ENCODE measurements around the gene CGRRF1. TPM values are rescaled to one million over a fixed set of nuclear protein-coding genes. Genes with fewer than 3 reads are reported as not detected.

The CGRRF1 gene
- polyA plus RNA-seq, 10 donors: 13.4 to 19.4 (median 17.3) TPM

GRCh38 chr14:54570631-54571415 is 61.1 kb downstream of the CGRRF1 start:
- DNase-seq: peak in 1 of 3 donors; percentile 60

- DNase-seq: no peak
These were observed 62.6 kb downstream of the CGRRF1 start for GRCh38 chr14:54572316-54572715.

DNA sequence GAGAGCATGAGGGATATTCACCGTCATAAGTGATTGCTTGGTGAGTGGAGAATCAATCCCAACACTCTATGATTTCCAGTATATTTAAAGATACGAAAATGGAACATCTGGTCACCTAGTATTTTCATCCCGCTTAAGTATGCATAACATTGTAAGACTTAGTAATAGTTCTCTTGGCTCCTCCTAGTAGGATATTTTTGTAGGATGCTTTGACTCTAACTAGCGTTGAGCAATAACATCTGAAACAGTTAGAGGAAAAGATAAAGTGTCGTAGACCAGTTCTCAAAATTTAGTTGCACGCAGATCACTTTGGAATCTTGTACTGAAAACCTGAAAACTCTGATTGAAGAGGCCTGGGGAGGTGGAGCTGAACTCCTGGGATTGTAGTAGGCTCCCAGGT is 64.8 kb downstream of the CGRRF1 start:
- no peak for DNase-seq

GRCh38 chr14:54577494-54577893 is 67.8 kb downstream of the CGRRF1 start:
- no peak for DNase-seq

DNA sequence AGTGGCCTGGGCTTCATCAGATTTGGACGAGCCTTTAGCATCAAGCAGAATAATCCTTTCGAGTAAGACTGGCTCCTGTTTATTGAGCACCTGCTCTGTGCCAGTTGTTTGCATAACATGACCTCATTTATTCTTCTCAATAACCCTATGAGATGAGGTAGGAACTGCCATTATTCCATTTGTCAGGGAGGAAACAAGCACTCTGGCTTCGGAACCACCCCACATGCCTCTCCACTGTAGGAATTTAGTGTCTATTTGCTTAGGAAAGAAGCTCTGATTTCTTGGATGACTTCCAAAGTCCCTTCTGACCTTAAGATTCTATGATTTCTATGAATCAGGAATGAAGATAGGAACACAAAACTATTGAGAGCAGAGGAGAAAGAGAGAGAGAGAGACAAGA is 68.3 kb downstream of the CGRRF1 start:
- DNase-seq: no peak

DNA sequence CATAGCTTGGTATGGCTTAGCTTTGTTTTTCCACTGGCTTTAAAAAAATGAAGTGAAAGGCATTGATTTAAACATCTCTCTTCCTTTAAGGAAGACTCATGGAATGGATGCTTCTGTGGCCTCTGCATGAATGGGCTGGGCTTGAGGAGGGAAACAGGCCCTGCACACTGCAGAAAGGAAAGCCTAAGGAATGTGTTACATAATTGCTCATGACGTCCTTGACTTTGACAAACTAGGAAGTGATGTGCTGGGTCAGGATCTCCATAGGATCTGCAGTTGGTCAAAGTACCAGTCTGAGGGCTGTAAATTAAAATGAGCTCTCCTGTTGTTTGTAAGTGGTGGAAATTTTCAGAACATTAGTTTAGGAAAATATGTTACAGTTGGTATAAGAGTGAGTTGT is 69.9 kb downstream of the CGRRF1 start:
- DNase-seq: no peak

DNA sequence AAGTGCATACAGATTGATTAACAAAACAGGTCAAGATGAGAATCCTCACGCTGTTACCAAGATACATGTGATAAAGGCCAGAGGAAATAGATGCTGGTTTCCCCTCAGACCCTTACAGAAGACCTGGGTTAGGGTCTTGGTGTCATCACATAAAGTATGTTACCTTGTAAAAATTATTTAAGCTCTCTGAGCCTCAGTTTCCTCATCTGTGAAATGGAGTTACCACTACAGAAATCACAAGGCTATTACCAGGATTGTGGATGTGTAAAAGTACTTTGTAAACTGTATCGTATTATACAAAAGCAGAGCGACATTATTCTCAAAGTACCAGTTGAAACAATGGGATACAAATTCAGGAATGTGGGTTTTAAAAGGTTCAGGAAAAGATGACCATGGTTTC is 71.2 kb downstream of the CGRRF1 start:
- no peak for DNase-seq

GRCh38 chr14:54582334-54582733 is 72.6 kb downstream of the CGRRF1 start:
- no peak for DNase-seq

- no peak for DNase-seq
These were observed 74.4 kb downstream of the CGRRF1 start for GRCh38 chr14:54584097-54584496.

DNA sequence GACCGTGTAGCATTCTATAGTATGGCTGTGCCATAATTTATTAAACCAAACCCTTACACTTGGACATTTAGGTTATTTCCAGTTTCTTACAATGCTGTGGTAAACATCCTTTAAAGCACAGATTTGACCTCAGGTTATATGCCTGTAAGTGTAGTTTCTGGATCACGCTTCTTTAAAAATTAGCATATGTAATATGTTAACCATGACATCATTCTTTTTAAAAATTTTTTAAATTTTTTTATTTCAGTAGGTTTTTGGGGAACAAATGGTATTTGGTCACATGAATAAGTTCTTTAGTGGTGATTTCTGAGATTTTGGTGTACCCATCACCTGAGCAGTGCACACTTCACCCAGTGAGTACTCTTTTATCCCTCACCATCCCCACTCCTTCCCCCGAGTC is 75.5 kb downstream of the CGRRF1 start:
- no peak for DNase-seq

Other genes starting within 250 kb of the CGRRF1 start
- 10 to 100 TPM; 24.3 to 36.7 (median 30.5) TPM for gene CDKN3, start 112.9 kb upstream of the CGRRF1 start, polyA plus RNA-seq (ENCODE audit: insufficient read length in 10 of 10)
- gene CNIH1, start 68.5 kb upstream of the CGRRF1 start, polyA plus RNA-seq (ENCODE audit: insufficient read length in 10 of 10): 100 to 1,000 TPM; 164 to 221 (median 192) TPM
- 10 to 100 TPM; 46.6 to 65.9 (median 60.5) TPM for gene GMFB, start 20.9 kb upstream of the CGRRF1 start, polyA plus RNA-seq (ENCODE audit: insufficient read length in 10 of 10)
- 10 to 100 TPM; 50.6 to 73.8 (median 59.9) TPM for gene SAMD4A, start 57.2 kb downstream of the CGRRF1 start, polyA plus RNA-seq (ENCODE audit: insufficient read length in 10 of 10)